OCI-LY3 (cell line): Measurements from ENCODE around the gene SFMBT1.

Experiments used
- H2AFZ ChIP-seq: fragments of 200-600, 300-600 bp; shearing (Covaris generic); 2 replicates; pipeline ENCODE4 v1.6.0; 2014; ENCODE audit warnings: antibody characterized with exemption, low read depth, low read length
- H3K27ac ChIP-seq: fragments of 200-600, 300-600 bp; sonication (generic); 2 replicates; pipeline ENCODE4 v1.5.1; 2014; ENCODE audit warnings: mild to moderate bottlenecking, low read length, moderate library complexity, mixed read lengths
- H3K27me3 ChIP-seq: fragments of 200-600, 300-600 bp; sonication (generic); 2 replicates; pipeline ENCODE4 v1.6.1; 2014; ENCODE audit warnings: low read depth, low read length, mixed read lengths
- H3K36me3 ChIP-seq: fragments of 200-600, 300-600 bp; sonication (generic); replicated peaks from 2 replicates; pipeline ENCODE3; 2014; ENCODE audit warnings: low read depth, low read length, mixed read lengths
- H3K4me1 ChIP-seq: fragments of 300-600, 200-600 bp; sonication (generic); 2 replicates; pipeline ENCODE4 v1.6.1; 2014; ENCODE audit warnings: low read length, mixed read lengths
- H3K4me2 ChIP-seq: fragments of 200-600, 300-600 bp; sonication (generic); 2 replicates; pipeline ENCODE4 v1.6.1; 2014; ENCODE audit warnings: low read length, mixed read lengths
- H3K4me3 ChIP-seq: fragments of 300-600, 200-600 bp; sonication (generic); 2 replicates; pipeline ENCODE4 v1.5.1; 2014; ENCODE audit warnings: antibody characterized with exemption, mild to moderate bottlenecking, low read length, moderate library complexity
- H3K79me2 ChIP-seq: fragments of 300-600, 200-600 bp; shearing (Covaris generic); 2 replicates; pipeline ENCODE4 v1.6.1; 2014; ENCODE audit warnings: mild to moderate bottlenecking, low read length, mixed read lengths
- H3K9ac ChIP-seq: fragments of 300-600, 200-600 bp; shearing (Covaris generic); 2 replicates; pipeline ENCODE4 v1.6.0; 2014; ENCODE audit warnings: mild to moderate bottlenecking, low read length, moderate library complexity
- H3K9me3 ChIP-seq: fragments of 200-600, 300-600 bp; shearing (Covaris generic); 2 replicates; pipeline ENCODE4 v1.6.1; 2014; ENCODE audit warnings: low read length, mixed read lengths; ENCODE audit not compliant: insufficient read depth
- H4K20me1 ChIP-seq: fragments of 200-600, 300-600 bp; sonication (generic); 2 replicates; pipeline ENCODE4 v1.6.1; 2016; ENCODE audit warnings: low read length, mixed read lengths; ENCODE audit not compliant: insufficient read depth
- CTCF ChIP-seq: fragments of 200-600, 300-600 bp; sonication (generic); IDR thresholded peaks from 2 replicates; pipeline ENCODE4 v1.5.1; 2014; ENCODE audit warnings: antibody characterized with exemption, low read length, low read depth
- EZH2phosphoT487 ChIP-seq: fragments of 200-600 bp; shearing (Covaris generic); IDR thresholded peaks from 2 replicates; pipeline ENCODE4 v1.6.1; 2018; ENCODE audit warnings: antibody characterized with exemption, mixed run types, low read depth

The SFMBT1 gene

GRCh38 chr3:52880474-52880873 is 165.4 kb downstream of the SFMBT1 start:
- Histone ChIP-seq H2AFZ (no peak overlapping the region), H3K27ac (no peak overlapping the region), H4K20me1 (peaks cover 6% of the 10 kb centered on the region), H3K9me3 (no peaks in the 10 kb centered on the region), H3K4me2 (0 out of 2 replicates have a peak overlapping the region, but pooled peaks have one; percentile 22), H3K4me1 (peaks cover 10% of the 10 kb centered on the region), H3K27me3 (no peaks in the 10 kb centered on the region), H3K36me3 (peaks cover 6% of the 10 kb centered on the region), H3K79me2 (no peaks in the 10 kb centered on the region), H3K4me3 (no peak overlapping the region), H3K9ac (no peak overlapping the region)
- TF ChIP-seq CTCF (no peak), EZH2phosphoT487 (no peak)

GRCh38 chr3:52880047-52880446 is 165.8 kb downstream of the SFMBT1 start:
- no peak overlapping the region for H3K4me3 ChIP-seq

GRCh38 chr3:52879581-52879980 is 166.3 kb downstream of the SFMBT1 start:
- Histone ChIP-seq H3K27ac (no peak overlapping the region), H2AFZ (no peak overlapping the region), H3K9me3 (no peaks in the 10 kb centered on the region), H3K4me3 (no peak overlapping the region), H3K4me1 (peaks cover 10% of the 10 kb centered on the region), H3K36me3 (peaks cover 2% of the 10 kb centered on the region), H3K9ac (no peak overlapping the region), H3K79me2 (no peaks in the 10 kb centered on the region), H3K27me3 (no peaks in the 10 kb centered on the region), H3K4me2 (no peak overlapping the region), H4K20me1 (peaks cover 6% of the 10 kb centered on the region)
- TF ChIP-seq EZH2phosphoT487 (no peak), CTCF (no peak)

More at GRCh38 chr3:52880047-52880446, 165.8 kb downstream of the SFMBT1 start:
- H3K9ac ChIP-seq: no peak overlapping the region
- H3K4me2 ChIP-seq: no peak overlapping the region
- H3K9me3 ChIP-seq: no peaks in the 10 kb centered on the region
- peaks cover 3% of the 10 kb centered on the region for H3K36me3 ChIP-seq
- H4K20me1 ChIP-seq: peaks cover 6% of the 10 kb centered on the region
- H3K4me1 ChIP-seq: peaks cover 10% of the 10 kb centered on the region
- TF ChIP-seq EZH2phosphoT487: no peak
- no peaks in the 10 kb centered on the region for H3K79me2 ChIP-seq
- H2AFZ ChIP-seq: no peak overlapping the region
- no peaks in the 10 kb centered on the region for H3K27me3 ChIP-seq
- no peak overlapping the region for H3K27ac ChIP-seq

- H3K9me3 ChIP-seq: no peaks in the 10 kb centered on the region
- H3K27me3 ChIP-seq: no peaks in the 10 kb centered on the region
- TF ChIP-seq EZH2phosphoT487 (no peak), CTCF (no peak)
- H3K79me2 ChIP-seq: no peaks in the 10 kb centered on the region
- no peak overlapping the region for H3K4me3 ChIP-seq
- H3K27ac ChIP-seq: no peak overlapping the region
- no peak overlapping the region for H3K4me2 ChIP-seq
- peaks cover 10% of the 10 kb centered on the region for H3K4me1 ChIP-seq
- H3K9ac ChIP-seq: no peak overlapping the region
- H3K36me3 ChIP-seq: no peaks in the 10 kb centered on the region
- peaks cover 6% of the 10 kb centered on the region for H4K20me1 ChIP-seq
- H2AFZ ChIP-seq: no peak overlapping the region
These were observed 166.8 kb downstream of the SFMBT1 start for GRCh38 chr3:52879090-52879489.

GRCh38 chr3:52877085-52877484 is 168.8 kb downstream of the SFMBT1 start:
- H3K4me3 ChIP-seq: no peak overlapping the region
- TF ChIP-seq CTCF: no peak
- TF ChIP-seq EZH2phosphoT487: no peak
- H2AFZ ChIP-seq: no peak overlapping the region
- H3K27ac ChIP-seq: no peak overlapping the region
- H3K9ac ChIP-seq: no peak overlapping the region
- H3K4me2 ChIP-seq: no peak overlapping the region
- H4K20me1 ChIP-seq: peaks cover 6% of the 10 kb centered on the region
- no peaks in the 10 kb centered on the region for H3K79me2 ChIP-seq
- H3K9me3 ChIP-seq: no peaks in the 10 kb centered on the region
- no peaks in the 10 kb centered on the region for H3K27me3 ChIP-seq
- peaks cover 10% of the 10 kb centered on the region for H3K4me1 ChIP-seq
- no peaks in the 10 kb centered on the region for H3K36me3 ChIP-seq
